ENCODE results near the gene ALKBH4. TPM values are rescaled to one million over a fixed set of nuclear protein-coding genes. Genes with fewer than 3 reads are reported as not detected.

Gene ALKBH4
- total RNA-seq, 4 donors from 2014 or later = 14.7 to 38.9 (median 24.6) TPM

- 92 to 96% methylated on average over 10 of the region's 10 CpGs for WGBS, 2 donors
- DNase-seq (ENCODE audit: low spot score in 2 of 2) = no peak
- no peak for TF ChIP-seq POLR2A (IDR thresholded peaks at IDR 0.05)
- TF ChIP-seq, protein P1, sequence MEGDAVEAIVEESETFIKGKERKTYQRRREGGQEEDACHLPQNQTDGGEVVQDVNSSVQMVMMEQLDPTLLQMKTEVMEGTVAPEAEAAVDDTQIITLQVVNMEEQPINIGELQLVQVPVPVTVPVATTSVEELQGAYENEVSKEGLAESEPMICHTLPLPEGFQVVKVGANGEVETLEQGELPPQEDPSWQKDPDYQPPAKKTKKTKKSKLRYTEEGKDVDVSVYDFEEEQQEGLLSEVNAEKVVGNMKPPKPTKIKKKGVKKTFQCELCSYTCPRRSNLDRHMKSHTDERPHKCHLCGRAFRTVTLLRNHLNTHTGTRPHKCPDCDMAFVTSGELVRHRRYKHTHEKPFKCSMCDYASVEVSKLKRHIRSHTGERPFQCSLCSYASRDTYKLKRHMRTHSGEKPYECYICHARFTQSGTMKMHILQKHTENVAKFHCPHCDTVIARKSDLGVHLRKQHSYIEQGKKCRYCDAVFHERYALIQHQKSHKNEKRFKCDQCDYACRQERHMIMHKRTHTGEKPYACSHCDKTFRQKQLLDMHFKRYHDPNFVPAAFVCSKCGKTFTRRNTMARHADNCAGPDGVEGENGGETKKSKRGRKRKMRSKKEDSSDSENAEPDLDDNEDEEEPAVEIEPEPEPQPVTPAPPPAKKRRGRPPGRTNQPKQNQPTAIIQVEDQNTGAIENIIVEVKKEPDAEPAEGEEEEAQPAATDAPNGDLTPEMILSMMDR (IDR thresholded peaks at IDR 0.05) = no peak
- intact Hi-C loops (cut with DNase I; ENCODE audit: low total_unique reads) = no loop called here
- H3K4me3 ChIP-seq (ENCODE audit: low read depth, poor library complexity, severe bottlenecking) = no peak overlapping the region
Observed at GRCh38 chr7:102436118-102436517, 28.5 kb downstream of the ALKBH4 start.

- intact Hi-C loops (cut with DNase I; ENCODE audit: low total_unique reads) = no loop called here
- H3K4me3 ChIP-seq (ENCODE audit: low read depth, poor library complexity, severe bottlenecking) = peak overlapping the region; percentile 48
- DNase-seq (ENCODE audit: low spot score in 2 of 2) = no peak
- 37 to 40% methylated on average over 9 of the region's 9 CpGs for WGBS, 2 donors
- TF ChIP-seq, protein P1 (IDR thresholded peaks at IDR 0.05) = no peak
- no peak for TF ChIP-seq POLR2A (IDR thresholded peaks at IDR 0.05)
Observed at GRCh38 chr7:102434039-102434486, 30.6 kb downstream of the ALKBH4 start.

DNA sequence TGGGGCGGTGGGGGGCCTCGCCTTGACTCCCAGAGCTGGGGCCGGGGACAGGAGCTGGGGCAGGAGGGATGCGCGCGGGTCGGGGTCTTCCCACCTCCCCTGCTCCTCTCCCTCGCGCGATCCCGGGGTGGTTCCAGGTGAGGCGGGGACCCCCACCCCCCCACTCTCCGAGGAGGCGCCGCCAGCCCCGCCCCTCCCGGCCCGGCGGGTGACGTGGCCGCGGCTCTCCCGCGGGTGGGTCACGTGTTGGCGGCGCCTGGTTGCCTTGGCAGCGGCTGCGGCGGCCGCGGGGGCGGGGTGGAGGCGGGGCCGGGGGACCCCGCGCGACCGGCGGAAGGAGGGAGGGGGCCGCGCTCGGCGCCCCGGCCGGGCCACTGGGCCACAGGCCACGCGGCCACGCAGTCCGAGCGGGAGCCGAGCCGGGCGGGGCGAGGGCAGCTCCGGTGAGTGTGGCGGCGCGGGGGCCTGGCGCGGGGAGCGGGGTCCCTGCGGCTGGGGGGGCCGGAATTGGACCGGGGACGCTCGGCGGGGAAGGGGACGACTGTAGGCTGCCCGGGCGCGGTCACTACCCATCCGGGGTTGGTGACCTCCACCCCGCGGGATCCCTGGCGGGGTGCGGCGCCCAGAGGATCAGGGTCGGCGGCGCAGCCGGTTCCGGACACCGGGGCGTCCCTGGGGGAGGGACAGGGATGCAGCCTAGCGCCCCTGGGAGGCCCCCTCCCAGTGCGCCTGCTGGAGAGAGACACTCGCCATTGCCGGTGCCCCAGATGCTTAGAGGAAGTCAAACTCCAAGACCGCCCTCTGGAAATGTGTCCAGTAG is 31.2 kb downstream of the ALKBH4 start, which contains the start of gene ORAI2:
Gene ORAI2, plus strand, starts transcription at position 357 of the 820 bp plus-strand sequence. CDS start 5,382 bp downstream, outside the sequence.
- TF ChIP-seq POLR2A (IDR thresholded peaks at IDR 0.05) = no peak
- TF ChIP-seq, protein P1 (IDR thresholded peaks at IDR 0.05) = no peak
- intact Hi-C loops (cut with DNase I; ENCODE audit: low total_unique reads) = no loop called here
- peak; percentile 47 to 95 for DNase-seq (ENCODE audit: low spot score in 2 of 2)
- H3K4me3 ChIP-seq (ENCODE audit: low read depth, poor library complexity, severe bottlenecking) = peak within 1 kb of the TSS; percentile 48
- WGBS, 2 donors = 1 to 2% methylated on average over 21 to 48 of the region's 90 CpGs

GRCh38 chr7:102432442-102433218 is 32.0 kb downstream of the ALKBH4 start:
- DNase-seq (ENCODE audit: low spot score in 2 of 2) = no peak
- H3K4me3 ChIP-seq (ENCODE audit: low read depth, poor library complexity, severe bottlenecking) = peak overlapping the region; percentile 48
- 31 to 32% methylated on average over 27 of the region's 27 CpGs for WGBS, 2 donors
- intact Hi-C loops (cut with DNase I; ENCODE audit: low total_unique reads) = no loop called here
- TF ChIP-seq, protein P1 (IDR thresholded peaks at IDR 0.05) = no peak
- TF ChIP-seq POLR2A (IDR thresholded peaks at IDR 0.05) = no peak

DNA sequence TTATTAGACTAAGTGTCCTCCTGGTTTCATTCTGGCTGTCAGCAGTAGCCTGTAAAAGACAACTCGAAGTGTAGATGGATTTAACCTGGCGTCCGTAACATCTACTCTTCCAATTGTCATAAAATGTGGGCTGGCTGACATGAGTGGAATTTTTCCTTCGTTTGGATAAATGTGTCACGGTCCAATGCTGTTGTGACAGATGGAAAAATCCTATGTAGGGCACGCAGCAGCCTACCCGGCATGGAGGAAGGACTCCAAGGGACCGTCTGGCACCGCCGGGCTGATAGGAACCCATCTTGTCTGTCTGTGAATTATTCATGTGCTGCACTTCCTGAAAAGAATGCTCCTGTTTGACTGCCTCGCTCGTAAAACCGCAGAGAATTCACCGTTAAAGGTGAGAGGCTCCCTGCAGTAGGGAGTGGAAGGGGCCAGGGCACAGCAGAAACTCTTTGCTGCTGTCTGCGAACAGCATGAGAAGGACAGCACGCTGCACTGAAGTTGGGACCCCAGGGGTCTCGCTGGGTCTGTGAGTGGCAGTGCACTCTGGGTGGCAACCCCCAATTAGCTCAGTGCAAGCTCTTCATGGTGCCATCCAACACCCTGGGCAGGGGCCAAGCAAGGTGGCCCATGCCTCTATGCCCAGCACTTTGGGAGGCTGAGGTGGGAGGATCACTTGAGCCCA is 32.9 kb downstream of the ALKBH4 start:
- 32 to 43% methylated on average over 17 of the region's 17 CpGs for WGBS, 2 donors
- intact Hi-C loops (cut with DNase I; ENCODE audit: low total_unique reads) = no loop called here
- no peak overlapping the region for H3K4me3 ChIP-seq (ENCODE audit: low read depth, poor library complexity, severe bottlenecking)
- TF ChIP-seq, protein P1 (IDR thresholded peaks at IDR 0.05) = no peak
- no peak for TF ChIP-seq POLR2A (IDR thresholded peaks at IDR 0.05)
- no peak for DNase-seq (ENCODE audit: low spot score in 2 of 2)
